H1 (cell line): ENCODE measurements around the gene CPLX1. TPM values are rescaled to one million over a fixed set of nuclear protein-coding genes. Genes with fewer than 3 reads are reported as not detected.

ENCODE experiments used
- CTCF ChIA-PET: fragments of 300-600 bp; sonication (Branson Sonifier 250); formaldehyde crosslinking; loops from one replicate; lab custom pipeline; 2021; ENCODE audit not compliant: partially characterized antibody; lab: Charles Lee
- POLR2A ChIA-PET: fragments of 300-600 bp; sonication (Branson Sonifier 250); formaldehyde crosslinking; loops from one replicate; lab custom pipeline; 2021; ENCODE audit warnings: inconsistent platforms; ENCODE audit not compliant: partially characterized antibody; lab: Charles Lee
- DNase-seq, 2 experiments: peaks; one replicate each; pipeline versions ENCODE4 v3.0.0 to v3.0.0-alpha.2; 2010 to 2022; ENCODE audit warnings: low spot score in 2 of 2, low read depth in 1 of 2, mixed read lengths in 1 of 2
- FAIRE-seq: peaks from 2 replicates; lab custom pipeline; 2011; peaks lifted over from hg19 to GRCh38; lab: Jason Lieb, UNC
- H2AFZ ChIP-seq: 2 replicates; pipeline ENCODE4 v1.8.1; 2012; ENCODE audit warnings: low read length, inconsistent platforms
- H2AK5ac ChIP-seq: 2 replicates; pipeline ENCODE4 v1.6.1; 2013; ENCODE audit warnings: low read depth, low read length
- H2BK120ac ChIP-seq: replicated peaks from 2 replicates; pipeline ENCODE3; 2013; ENCODE audit warnings: low read depth, low read length, inconsistent platforms
- H2BK12ac ChIP-seq: 2 replicates; pipeline ENCODE4 v1.6.1; 2013; ENCODE audit warnings: low read depth, low read length
- H2BK15ac ChIP-seq: 2 replicates; pipeline ENCODE4 v1.6.1; 2013; ENCODE audit warnings: low read length
- H2BK20ac ChIP-seq: 2 replicates; pipeline ENCODE4 v1.6.1; 2013; ENCODE audit warnings: low read length
- H2BK5ac ChIP-seq: 2 replicates; pipeline ENCODE4 v1.6.1; 2013; ENCODE audit warnings: low read depth, low read length
- H3K14ac ChIP-seq: 2 replicates; pipeline ENCODE4 v1.6.1; 2013; ENCODE audit warnings: inconsistent platforms; ENCODE audit not compliant: insufficient read length
- H3K18ac ChIP-seq: 2 replicates; pipeline ENCODE4 v1.6.1; 2013; ENCODE audit warnings: low read length; ENCODE audit errors: extremely low read depth
- H3K23ac ChIP-seq: 2 replicates; pipeline ENCODE4 v1.6.1; 2013; ENCODE audit warnings: inconsistent platforms; ENCODE audit not compliant: insufficient read length
- H3K23me2 ChIP-seq: 2 replicates; pipeline ENCODE4 v1.6.1; 2013; ENCODE audit warnings: low read depth, low read length
- H3K27ac ChIP-seq: 2 replicates; pipeline ENCODE4 v1.6.1; 2011; ENCODE audit warnings: low read depth, low read length, inconsistent platforms
- H3K27me3 ChIP-seq, 4 experiments: replicated peaks in 1 of 4; 1 replicate in 1 of 4; 2 replicates in 3 of 4; pipeline versions ENCODE4 v1.6.1 to v1.8.1; 2011 to 2013; ENCODE audit warnings: low read length in 3 of 4, mild to moderate bottlenecking in 3 of 4, inconsistent platforms in 2 of 4, mixed read lengths in 2 of 4, moderate library complexity in 1 of 4; ENCODE audit not compliant: control insufficient read depth in 3 of 4, insufficient read depth in 3 of 4; ENCODE audit errors: extremely low read depth in 1 of 4
- H3K36me3 ChIP-seq, 4 experiments: 2 replicates each; pipeline versions ENCODE4 v1.6.1 to v1.8.1; 2011 to 2013; ENCODE audit warnings: mild to moderate bottlenecking in 4 of 4, low read length in 3 of 4, moderate library complexity in 2 of 4, control low read depth in 1 of 4, inconsistent platforms in 1 of 4; ENCODE audit not compliant: insufficient read depth in 4 of 4, control insufficient read depth in 2 of 4
- H3K4ac ChIP-seq: replicated peaks from 2 replicates; pipeline ENCODE3; 2013; ENCODE audit warnings: low read length, low read depth, mixed read lengths, inconsistent platforms; ENCODE audit not compliant: insufficient read length
- H3K4me1 ChIP-seq, 4 experiments: replicated peaks in 1 of 4; 1 replicate in 1 of 4; 2 replicates in 3 of 4; pipeline versions ENCODE4 v1.6.1 to v1.8.1; 2011 to 2013; ENCODE audit warnings: low read length in 3 of 4, inconsistent platforms in 2 of 4, mixed read lengths in 1 of 4; ENCODE audit not compliant: insufficient read depth in 4 of 4, control insufficient read depth in 3 of 4
- H3K4me2 ChIP-seq, 2 experiments: 2 replicates each; pipeline versions ENCODE4 v1.6.1 to v1.8.1; 2011 to 2013; ENCODE audit warnings: low read depth in 2 of 2, low read length in 2 of 2, control low read depth in 1 of 2, inconsistent platforms in 1 of 2, mild to moderate bottlenecking in 1 of 2; ENCODE audit not compliant: insufficient read depth in 1 of 2
- H3K4me3 ChIP-seq, 4 experiments: fragments of 200-600, 300-600 bp in 1 of 4; sonication (generic), shearing (Covaris generic), sonication (Bioruptor Twin) in 1 of 4; 2 replicates each; pipeline versions ENCODE4 v1.5.1 to v1.8.1; 2011 to 2016; ENCODE audit warnings: low read length in 4 of 4, low read depth in 3 of 4, control low read depth in 2 of 4, inconsistent platforms in 2 of 4, mild to moderate bottlenecking in 2 of 4, mixed read lengths in 1 of 4, moderate library complexity in 1 of 4; ENCODE audit not compliant: insufficient read depth in 2 of 4; ENCODE audit errors: extremely low read depth in 1 of 4
- H3K56ac ChIP-seq: replicated peaks from 2 replicates; pipeline ENCODE3; 2013; ENCODE audit warnings: low read depth, mild to moderate bottlenecking, mixed read lengths, low read length, inconsistent platforms; ENCODE audit not compliant: insufficient read length
- H3K79me1 ChIP-seq: 2 replicates; pipeline ENCODE4 v1.6.1; 2013; ENCODE audit warnings: low read depth, low read length, control low read depth
- H3K79me2 ChIP-seq, 2 experiments: 2 replicates each; pipeline versions ENCODE4 v1.6.1 to v1.8.1; 2012 to 2013; ENCODE audit warnings: low read length in 2 of 2, mild to moderate bottlenecking in 2 of 2, inconsistent platforms in 1 of 2; ENCODE audit not compliant: insufficient read depth in 2 of 2, control insufficient read depth in 1 of 2
- H3K9ac ChIP-seq, 4 experiments: replicated peaks in 1 of 4; 1 replicate in 1 of 4; 2 replicates in 3 of 4; pipeline versions ENCODE4 v1.6.1 to v1.8.1; 2011 to 2013; ENCODE audit warnings: low read depth in 3 of 4, low read length in 3 of 4, control low read depth in 2 of 4, mild to moderate bottlenecking in 2 of 4, moderate library complexity in 2 of 4, inconsistent platforms in 1 of 4; ENCODE audit errors: extremely low read depth in 1 of 4
- H3K9me3 ChIP-seq, 2 experiments: 2 replicates each; pipeline versions ENCODE4 v1.6.1 to v1.8.1; 2012 to 2013; ENCODE audit warnings: mild to moderate bottlenecking in 2 of 2, moderate library complexity in 2 of 2, control low read depth in 1 of 2, inconsistent platforms in 1 of 2, low read depth in 1 of 2, low read length in 1 of 2, mixed read lengths in 1 of 2; ENCODE audit not compliant: insufficient read depth in 2 of 2
- H4K20me1 ChIP-seq, 2 experiments: replicated peaks in 1 of 2; 2 replicates each; pipeline versions ENCODE3 to v1.8.1; 2011 to 2013; ENCODE audit warnings: inconsistent platforms in 2 of 2, low read length in 2 of 2, mild to moderate bottlenecking in 1 of 2; ENCODE audit not compliant: insufficient read depth in 2 of 2, control insufficient read depth in 1 of 2
- H4K5ac ChIP-seq: 2 replicates; pipeline ENCODE4 v1.6.1; 2013; ENCODE audit warnings: low read length, low read depth, mixed read lengths, inconsistent platforms; ENCODE audit not compliant: insufficient read length
- H4K8ac ChIP-seq: 2 replicates; pipeline ENCODE4 v1.8.0; 2013; ENCODE audit warnings: mild to moderate bottlenecking, moderate library complexity, low read length, inconsistent platforms; ENCODE audit not compliant: insufficient read depth; ENCODE audit errors: extremely low read depth
- H4K91ac ChIP-seq: replicated peaks from 2 replicates; pipeline ENCODE3; 2013; ENCODE audit warnings: low read length, mixed read lengths, inconsistent platforms; ENCODE audit not compliant: insufficient read length
- BCL11A ChIP-seq, 2 experiments: IDR thresholded peaks; one replicate each; pipeline ENCODE4 v1.6.1; 2011; ENCODE audit warnings: low read depth in 2 of 2, low read length in 2 of 2, mild to moderate bottlenecking in 2 of 2
- EZH2 ChIP-seq: fragments of 200-600 bp; sonication (generic); IDR thresholded peaks from 2 replicates; pipeline ENCODE4 v1.7.1; 2012; ENCODE audit warnings: low read depth, mild to moderate bottlenecking, moderate library complexity, low read length, inconsistent platforms; ENCODE audit not compliant: severe bottlenecking
- KDM4A ChIP-seq: IDR thresholded peaks from one replicate; pipeline ENCODE4 v1.7.1; 2012; ENCODE audit warnings: low read depth, mild to moderate bottlenecking, moderate library complexity, low read length, inconsistent platforms; ENCODE audit not compliant: severe bottlenecking
- WGBS, 2 experiments: shearing (Covaris generic) in 1 of 2; methylation state at CpG; one replicate each; pipeline versions ENCODE4 v1.1.6 to v1.1.7; 2013 to 2015; ENCODE audit warnings: low lambda C conversion rate in 2 of 2, mixed read lengths in 2 of 2, inconsistent platforms in 1 of 2, low coverage in 1 of 2, missing lambda C conversion rate in 1 of 2; ENCODE audit not compliant: insufficient replicate concordance in 2 of 2, insufficient coverage in 1 of 2, insufficient read length in 1 of 2; ENCODE audit errors: extremely low coverage in 1 of 2, missing lambda C conversion rate in 1 of 2; 5-methylcytosine and 5-hydroxymethylcytosine counted together
- polyA plus RNA-seq, 7 experiments: library from polyadenylated mRNA; depleted of rRNA in 3 of 7; stranded (reverse) in 5 of 7; unstranded in 2 of 7; fragments of >200 nt in 5 of 7; fragments of 200-250 nt in 2 of 7; gene quantifications; 1 replicate in 5 of 7; 2 replicates in 1 of 7; 4 replicates in 1 of 7; pipeline versions ENCODE4 v1.2.1 to v1.2.3, GENCODE V29; 2011 to 2013; ENCODE audit warnings: missing spikeins in 2 of 7, mixed read lengths in 2 of 7
- total RNA-seq: library from RNA; stranded (reverse); fragmentation: NEBNext Ultra II Directional; extraction: Animal tissue kit (Norgen Biotek cat#: 25700); gene quantifications from 2 replicates; pipeline ENCODE4 v1.2.1, GENCODE V29; 2021

CPLX1 gene
- total and polyA plus RNA-seq, 2 of the 8 experiments (the other 6 are each of a cell fraction or from before 2014, with no cell fraction given) = 0.32 to 0.56 TPM

GRCh38 chr4:870951-871350, 45.0 kb upstream of the CPLX1 start:
- H3K56ac ChIP-seq = no peak overlapping the region
- H3K27me3 ChIP-seq = no peaks in the 10 kb centered on the region
- ChIA-PET POLR2A (interaction anchor here (1.0 kb wide), 1 partner anchor 486 kb away, joined by 3 read pairs; no protein-coding TSS in a partner anchor), CTCF (interaction anchor here (1.0 to 2.1 kb wide), 5 partner anchors 10 to 187 kb away, joined by 3 to 6 read pairs (median 3); no protein-coding TSS in a partner anchor)
- no peak overlapping the region for H2BK120ac ChIP-seq
- H3K4me1 ChIP-seq = no peaks in the 10 kb centered on the region
- no peak overlapping the region for H2BK12ac ChIP-seq
- H3K9ac ChIP-seq = no peak overlapping the region
- no peak for FAIRE-seq
- 78% methylated on average over 13 of the region's 20 CpGs; no CpG with 5 or more reads in 1 of the 2 experiments for WGBS, 2 experiments
- H3K4me2 ChIP-seq = no peak overlapping the region
- DNase-seq = no peak
- H3K36me3 ChIP-seq = peaks cover 0 to 36% (median 20%) of the 10 kb centered on the region in 4 experiments; a peak in 4 of 8 replicates
- peaks cover 1 to 13% of the 10 kb centered on the region in 2 experiments for H4K20me1 ChIP-seq
- peaks cover 3% of the 10 kb centered on the region; the same call in 1 of the 2 replicates for H3K23me2 ChIP-seq
- H3K79me1 ChIP-seq = peaks cover 3% of the 10 kb centered on the region
- H2BK5ac ChIP-seq = no peak overlapping the region
- H3K9me3 ChIP-seq = peaks cover 0 to 8% of the 10 kb centered on the region in 2 experiments; a peak in 1 of 4 replicates
- H2BK15ac ChIP-seq = no peak overlapping the region
- no peak overlapping the region for H2BK20ac ChIP-seq
- no peak overlapping the region for H2AK5ac ChIP-seq
- H4K8ac ChIP-seq = no peak overlapping the region
- H4K91ac ChIP-seq = no peak overlapping the region
- no peak overlapping the region for H3K4me3 ChIP-seq
- no peak overlapping the region for H3K27ac ChIP-seq
- H4K5ac ChIP-seq = no peak overlapping the region
- no peak overlapping the region for H3K18ac ChIP-seq
- H2AFZ ChIP-seq = no peak overlapping the region
- H3K14ac ChIP-seq = no peak overlapping the region
- no peak overlapping the region for H3K4ac ChIP-seq
- H3K79me2 ChIP-seq = no peaks in the 10 kb centered on the region
- H3K23ac ChIP-seq = no peak overlapping the region
- TF ChIP-seq BCL11A (IDR thresholded peaks at IDR 0.05; ENCODE audit: low read depth in 2 of 2, low read length in 2 of 2) = no peak
- no peak for TF ChIP-seq KDM4A
- no peak for TF ChIP-seq EZH2
